DMS53 treated with DMSO at 0.1 percent for 48 hours (cell line): ENCODE results near the gene CRIM1.

Experiments used
- DNase-seq: peaks from one replicate; lab custom pipeline; 2025; ENCODE audit not compliant: unreplicated experiment; lab: John Stamatoyannopoulos, UW

Gene CRIM1

DNA sequence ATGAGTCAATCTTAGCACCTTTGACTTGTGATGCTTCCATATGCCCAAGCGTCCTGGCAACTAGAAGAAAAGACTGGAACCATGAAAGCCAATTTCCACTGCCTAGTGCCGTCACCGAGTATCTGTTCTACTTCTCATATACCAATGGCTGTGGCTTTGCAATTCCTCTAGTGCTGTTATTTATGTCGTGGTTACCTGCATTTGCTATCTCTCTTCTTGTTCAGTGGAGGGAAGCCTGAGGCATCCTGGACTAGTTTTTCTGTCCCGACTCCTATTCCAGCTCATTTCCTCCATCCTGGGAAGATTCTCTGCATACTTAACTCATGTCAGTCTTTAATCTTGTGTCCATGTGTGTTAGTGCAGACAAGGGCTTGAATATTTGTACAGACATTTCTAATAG lies 124.5 kb downstream of the CRIM1 start:
- DNase-seq: no peak

DNA sequence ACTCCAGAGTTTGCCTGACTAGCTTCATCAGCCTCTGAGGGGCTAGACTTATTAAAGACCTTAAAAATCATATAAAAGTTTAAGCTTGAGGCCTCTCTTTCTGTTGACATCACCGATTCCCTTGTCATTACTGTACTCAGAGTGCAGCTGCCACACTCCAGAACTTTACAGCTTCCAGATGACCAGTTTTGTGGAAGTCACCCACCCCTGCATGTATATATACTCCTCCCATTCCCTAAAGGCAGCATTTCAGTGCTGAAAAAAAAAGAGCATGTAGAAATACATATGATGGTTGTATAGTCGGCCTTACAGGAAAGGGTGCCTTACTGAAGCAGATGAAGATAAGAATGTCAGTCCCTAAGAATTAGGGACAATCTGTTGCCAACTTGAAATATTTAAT lies 125.1 kb downstream of the CRIM1 start:
- DNase-seq: no peak

DNA sequence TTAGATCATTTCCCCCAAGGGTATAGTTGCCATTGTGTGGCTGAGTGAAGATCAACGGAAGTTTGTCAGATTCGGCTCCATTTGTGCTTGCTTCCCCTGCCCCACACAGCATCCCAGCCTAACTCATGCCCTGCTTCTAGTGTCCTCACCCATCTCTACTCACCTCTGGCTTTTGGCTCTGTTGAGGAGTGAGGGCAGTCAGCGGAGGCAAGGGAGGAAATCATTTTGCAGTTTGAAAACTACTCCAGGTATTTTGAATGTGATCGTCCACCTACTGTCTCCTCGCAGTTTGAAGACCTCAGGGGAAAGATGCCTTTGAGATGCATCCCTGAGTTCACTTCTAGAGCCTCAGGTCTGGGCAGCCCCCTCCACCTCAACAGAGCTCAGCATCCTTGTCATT lies 126.1 kb downstream of the CRIM1 start:
- DNase-seq: no peak

DNA sequence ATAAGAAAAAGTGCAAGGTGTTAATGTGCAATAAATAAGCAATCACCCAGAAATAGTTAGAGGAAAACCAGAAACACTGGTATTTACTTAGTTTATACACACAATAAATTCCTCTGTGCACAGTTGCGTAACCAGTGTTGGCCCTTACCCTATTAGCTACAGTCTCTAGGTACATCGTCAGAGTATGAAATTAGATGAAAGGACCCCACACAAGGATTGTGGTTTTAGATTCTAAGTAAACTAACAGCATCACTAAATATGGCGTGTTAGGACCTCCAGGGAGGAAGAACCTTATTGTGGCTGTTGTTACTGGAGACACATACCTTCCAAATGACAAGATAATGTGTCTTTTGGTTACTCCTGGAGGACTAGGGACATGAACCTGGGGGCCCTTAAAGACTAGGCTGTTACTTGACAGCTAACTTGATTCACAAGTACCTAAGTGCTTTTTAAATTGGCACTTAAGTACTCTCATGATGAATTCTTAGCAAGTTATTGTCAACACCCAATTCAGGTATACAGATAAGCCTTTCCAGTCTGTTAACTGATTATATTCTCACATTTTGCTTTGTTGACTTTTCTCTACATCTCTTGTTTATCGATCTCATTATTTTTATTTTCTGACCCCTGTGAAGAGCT lies 127.1 kb downstream of the CRIM1 start:
- no peak for DNase-seq

DNA sequence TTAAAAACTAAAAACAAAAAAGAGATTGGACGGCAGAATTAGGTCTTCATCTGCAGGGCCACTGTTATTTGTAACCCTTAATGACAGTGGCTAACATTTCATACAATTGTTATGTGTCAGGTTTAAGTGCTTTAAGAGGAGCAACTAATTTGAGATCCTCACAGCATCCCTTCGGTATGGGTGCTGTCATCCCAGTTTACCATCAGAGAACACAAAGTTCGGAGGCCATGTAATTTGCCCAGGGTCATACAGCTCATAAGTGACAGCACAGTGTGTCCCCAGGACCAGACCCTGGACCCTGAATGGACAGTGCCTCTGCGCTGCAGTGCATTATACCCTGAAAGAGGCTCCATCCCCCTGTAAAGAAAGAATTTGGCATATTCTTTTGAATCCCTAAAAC lies 127.7 kb downstream of the CRIM1 start:
- DNase-seq: no peak

DNA sequence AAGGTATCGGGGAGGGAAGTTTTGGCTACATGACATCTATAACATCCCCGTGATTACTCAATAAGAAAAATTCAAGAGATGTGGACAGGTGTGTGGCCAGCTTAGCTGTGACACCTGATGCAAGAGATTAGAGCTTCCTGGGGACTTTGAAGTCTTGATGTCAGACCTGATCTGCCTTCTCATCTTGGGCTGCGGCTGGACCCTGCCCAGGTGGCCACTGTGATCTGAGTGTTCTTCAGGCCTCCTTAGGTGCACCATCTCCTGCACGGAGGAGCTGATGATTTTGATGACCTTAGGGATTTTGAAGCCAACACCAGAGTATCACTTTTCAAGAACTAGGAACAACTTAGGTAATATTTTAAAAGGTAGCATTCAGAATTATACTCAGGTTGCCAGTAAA lies 128.9 kb downstream of the CRIM1 start:
- DNase-seq: no peak

DNA sequence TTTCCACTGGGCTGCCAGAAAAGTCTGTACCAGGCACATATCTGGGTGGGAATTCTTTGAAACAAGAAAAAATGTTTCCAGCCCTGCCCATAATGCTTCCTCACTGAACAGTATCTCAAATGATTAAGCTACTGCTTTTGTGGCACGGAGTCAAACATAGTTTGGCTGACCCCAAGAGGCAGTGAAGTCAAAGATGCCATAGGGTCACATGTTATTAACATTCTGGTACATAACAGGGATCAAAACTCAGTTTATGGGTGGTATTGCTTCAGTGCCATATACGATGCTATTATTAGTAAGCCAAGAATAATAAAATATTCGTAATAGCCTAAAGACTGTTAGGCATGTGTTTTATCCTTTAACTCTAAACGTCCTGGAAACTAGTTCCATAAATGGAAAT lies 129.9 kb downstream of the CRIM1 start:
- DNase-seq: no peak

DNA sequence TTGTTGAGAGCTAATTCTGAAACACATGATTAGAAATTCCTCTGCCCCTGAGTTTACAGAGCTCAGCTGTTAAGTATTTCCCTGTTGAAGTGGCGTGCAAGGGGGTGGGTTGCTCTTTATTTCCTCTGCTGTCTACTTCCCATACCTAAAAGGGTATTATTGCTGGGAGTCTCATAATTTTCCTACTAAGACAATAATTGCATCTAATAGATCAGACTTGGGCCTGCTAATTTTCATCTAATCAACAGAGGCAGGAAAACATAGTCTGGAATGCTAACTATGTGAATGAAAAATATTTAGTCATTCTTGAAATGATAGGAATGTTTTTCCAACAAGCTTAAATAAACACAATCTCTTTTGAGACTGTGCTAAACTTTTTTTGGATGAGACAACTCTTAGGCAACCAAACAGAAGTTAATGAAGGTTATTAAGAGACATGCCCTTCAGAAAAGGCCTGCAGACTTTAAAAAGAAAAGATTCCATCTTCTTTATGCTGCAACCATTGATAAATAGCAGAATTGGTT lies 131.0 kb downstream of the CRIM1 start:
- DNase-seq: no peak

DNA sequence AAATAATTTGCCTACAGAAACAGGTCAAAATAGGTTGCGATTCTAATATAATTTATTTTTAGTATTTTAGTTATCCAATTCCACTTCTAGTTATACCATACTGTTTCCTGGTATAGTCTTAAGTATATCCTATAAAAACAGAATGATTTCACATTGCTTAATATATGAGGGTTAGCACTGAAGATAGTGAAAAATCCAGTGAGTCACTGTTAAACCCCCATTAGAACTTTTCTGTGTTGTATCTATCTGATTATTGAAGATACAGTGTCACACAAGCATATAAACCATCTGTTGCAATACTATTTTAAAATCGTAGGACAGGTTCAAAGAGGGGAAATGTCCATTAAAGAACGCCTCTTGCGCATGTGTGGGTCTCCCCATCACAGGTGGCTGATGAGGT lies 132.4 kb downstream of the CRIM1 start:
- no peak for DNase-seq

DNA sequence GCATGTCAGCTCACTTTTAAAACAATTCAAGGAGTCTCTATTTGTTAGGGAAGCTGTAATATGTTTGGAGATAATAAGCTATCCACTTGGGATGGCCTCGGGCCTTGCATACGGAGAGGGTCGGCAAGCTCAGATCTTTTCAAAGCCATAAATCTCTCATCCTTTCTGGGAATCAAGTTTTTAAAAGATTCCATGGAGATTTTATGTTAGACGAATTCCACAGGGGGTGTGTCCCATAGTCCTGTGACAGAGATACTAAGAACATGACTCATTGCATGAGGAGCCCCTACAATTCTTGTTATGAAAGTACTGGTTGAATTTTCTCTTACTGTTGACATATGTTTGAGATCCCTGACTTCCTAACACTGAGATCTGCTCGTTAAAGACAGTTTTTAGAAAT lies 133.7 kb downstream of the CRIM1 start:
- DNase-seq: no peak

DNA sequence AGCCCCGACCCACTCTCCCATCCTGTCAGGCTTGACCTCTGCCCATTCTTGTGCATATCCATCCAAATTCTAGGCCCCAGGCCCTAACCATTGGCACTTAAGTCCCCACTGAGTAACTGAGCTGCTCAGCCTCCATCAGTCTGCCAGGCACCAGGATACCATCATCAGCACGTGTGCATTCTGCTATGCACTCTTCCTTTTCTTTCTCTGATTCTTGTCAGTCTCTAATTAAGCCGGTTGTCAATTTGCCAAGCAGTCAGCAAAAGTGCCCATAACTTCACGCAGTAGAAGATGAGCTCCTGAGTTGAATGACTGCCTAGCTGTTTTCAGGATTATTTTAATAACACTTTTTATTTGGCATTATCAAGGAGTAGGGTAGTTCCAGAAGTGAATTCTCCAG lies 135.2 kb downstream of the CRIM1 start:
- DNase-seq: no peak

DNA sequence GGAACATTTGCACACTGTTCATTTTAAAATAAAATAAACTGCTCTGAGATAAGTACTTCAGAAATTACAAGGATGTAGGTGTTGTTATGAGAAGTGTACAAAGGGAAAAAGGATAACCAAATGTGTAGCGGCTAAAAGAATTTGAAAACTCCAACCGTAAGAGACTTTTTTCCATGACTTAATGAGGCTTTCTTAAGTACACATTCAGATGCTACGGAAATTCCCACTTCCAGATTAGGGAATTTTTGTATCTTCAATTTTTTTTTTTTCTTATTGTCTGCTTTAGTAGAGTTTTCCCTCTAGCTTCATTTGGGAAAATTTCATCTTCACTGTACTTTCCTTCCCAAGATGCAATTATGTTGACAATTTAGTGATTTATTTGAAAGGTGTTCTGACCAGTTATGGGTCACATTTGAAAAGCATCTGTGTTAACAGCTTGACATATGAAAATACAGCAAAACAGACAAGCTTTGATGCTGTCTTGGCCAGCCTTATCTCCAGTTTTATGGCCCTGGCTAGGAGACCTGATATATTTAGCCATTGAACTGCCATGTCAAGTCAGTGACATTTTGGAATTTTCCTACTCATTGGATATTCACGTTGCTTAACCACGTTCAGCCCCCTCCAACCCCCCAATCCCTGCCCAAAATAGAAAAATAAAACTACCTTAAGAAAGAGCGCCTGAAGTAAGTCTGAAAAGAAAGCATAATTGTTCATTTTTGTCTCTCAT lies 136.8 kb downstream of the CRIM1 start:
- DNase-seq: no peak

DNA sequence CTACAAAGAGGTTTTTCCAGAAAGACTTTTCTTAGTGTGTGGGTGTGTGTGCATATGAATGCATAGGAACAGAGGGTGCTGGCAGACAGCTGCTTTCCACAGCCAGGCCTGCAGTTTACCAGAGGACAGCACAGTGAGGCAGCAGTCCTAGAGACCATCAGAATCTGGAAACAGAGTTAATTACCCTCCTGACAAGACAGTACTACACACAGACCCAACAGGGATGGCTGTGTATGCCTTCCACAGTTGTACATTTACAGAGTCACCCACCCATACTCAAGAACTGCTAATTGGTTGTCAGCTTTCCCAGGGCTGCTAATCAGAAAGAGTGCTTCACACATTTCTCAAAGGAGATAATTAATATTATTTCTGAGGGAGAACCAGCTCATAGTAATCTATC lies 137.7 kb downstream of the CRIM1 start:
- DNase-seq: no peak

DNA sequence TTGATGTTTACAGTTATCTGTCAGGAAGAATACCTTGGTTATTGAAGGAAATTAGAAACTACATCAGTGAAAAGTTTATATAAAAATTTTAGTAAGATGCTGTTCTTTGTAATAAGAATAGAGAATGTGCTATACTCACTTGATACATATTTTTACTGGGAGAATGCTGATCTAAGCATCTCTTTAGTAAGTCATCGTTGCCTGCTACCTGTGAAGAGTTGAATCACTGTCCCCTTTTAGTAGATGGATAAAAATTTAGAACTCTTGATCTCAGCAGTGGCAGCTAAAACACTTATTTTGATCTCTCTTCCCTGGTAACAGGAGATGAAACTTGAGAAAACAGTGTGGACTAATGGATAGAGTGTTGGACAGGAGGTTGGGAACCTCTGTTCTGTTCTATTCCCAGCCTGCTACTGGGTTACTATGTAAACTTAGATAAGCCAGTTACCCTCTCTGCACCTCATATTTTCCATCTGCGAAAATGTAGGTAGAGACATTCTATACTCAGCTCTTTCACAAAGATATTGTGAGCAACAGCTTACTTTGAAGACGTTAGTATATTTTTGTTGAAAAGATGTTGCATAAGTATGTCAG lies 142.1 kb downstream of the CRIM1 start:
- no peak for DNase-seq

DNA sequence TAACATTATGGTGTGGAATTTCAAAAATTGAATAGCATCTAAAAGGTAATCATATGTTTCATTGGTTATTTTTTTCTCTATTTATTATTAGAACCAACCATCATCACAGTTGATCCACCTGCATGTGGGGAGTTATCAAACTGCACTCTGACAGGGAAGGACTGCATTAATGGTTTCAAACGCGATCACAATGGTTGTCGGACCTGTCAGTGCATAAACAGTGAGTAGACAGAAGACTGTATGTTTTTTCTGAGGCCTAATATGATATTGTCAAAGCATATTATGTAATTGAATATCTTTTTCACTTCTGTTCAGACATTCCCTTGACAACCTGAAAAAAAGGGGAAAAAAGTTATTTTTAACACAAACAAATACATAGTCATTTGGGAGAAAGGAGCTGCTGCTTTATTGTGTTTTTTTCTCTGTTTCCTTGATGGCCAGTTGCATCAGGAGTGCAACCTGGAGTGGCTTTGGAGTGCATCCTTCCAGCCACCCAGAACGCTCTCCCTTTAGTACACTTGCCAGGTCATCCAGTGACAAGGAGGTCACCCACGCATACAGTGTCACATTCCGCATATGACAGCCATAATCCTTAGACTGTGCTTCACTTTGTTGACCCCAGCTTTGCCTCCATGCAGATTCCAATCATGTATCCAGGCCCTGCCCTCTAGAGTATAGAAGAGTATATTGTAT lies 143.7 kb downstream of the CRIM1 start:
- DNase-seq: no peak

DNA sequence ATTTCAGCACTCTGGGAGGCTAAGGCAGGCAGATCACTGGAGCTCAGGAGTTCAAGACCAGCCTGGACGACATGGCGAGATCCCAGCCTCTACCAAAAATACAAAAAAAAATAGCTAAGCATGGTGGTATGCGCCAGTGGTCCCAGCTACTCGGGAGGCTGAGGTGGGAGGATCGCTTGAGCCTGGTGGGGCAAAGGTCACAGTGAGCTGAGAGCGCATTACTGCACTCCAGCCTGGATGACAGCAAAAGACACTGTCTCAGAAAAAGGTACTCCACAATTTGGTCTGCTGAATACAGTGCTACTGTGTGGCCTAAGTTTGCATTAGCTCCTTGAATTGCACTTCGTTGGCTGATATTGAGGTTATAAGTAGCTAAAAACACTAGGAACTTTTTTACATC lies 144.5 kb downstream of the CRIM1 start:
- DNase-seq: no peak

DNA sequence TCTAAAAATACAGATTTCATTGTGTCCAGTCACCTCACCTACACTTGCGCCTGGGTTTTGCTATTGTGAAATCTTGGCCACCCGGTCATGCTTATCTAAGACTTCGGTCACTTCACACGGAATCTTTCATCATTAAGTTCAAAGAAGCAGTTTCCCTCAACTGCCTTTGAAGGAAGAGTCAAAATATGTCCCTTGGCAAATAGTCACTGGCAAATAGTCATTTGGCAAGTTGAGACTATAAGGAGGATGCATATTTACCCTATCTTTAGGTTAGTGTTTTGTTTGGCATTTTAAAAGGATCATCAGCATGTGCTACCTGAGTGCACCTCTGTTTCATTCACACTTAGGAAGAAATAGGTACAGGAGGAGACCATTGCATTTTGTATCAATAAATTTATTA lies 146.5 kb downstream of the CRIM1 start:
- DNase-seq: no peak

DNA sequence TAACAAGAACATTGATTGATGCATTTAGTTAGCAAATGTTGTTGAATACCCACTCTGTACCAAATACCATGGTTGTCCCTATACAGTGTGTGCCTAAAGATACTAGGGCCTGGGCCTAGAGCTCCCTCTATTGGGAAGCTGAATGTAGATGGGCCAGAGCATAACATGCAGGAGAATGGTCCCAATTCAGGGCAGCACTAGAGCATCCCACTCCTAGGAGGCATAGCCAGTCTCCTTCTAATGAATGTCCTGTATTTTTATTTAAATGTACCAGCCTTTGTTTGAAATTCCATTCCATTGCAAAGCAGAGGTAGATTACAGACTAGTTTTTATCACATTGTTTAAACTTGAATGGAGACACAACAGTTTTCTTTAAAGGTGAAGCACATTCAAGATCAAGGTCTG lies 151.8 kb downstream of the CRIM1 start:
- peak; percentile 37 for DNase-seq

DNA sequence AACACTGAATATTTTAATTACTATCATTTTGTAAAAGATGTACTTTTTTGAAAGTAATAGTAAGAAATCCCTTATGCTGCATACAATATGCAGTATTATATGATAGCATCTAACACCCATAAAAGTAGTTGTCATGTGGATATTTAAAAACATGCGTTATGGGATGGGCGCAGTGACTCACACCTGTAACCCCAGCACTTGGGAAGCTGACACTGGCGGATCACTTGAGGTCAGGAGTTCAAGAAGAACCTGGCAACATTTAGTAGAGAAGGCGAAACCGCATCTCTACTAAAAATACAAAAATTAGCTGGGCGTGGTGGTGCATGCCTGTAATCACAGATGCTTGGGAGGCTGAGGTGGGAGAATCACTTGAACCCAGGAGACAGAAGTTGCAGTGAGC lies 153.5 kb downstream of the CRIM1 start:
- no peak for DNase-seq

DNA sequence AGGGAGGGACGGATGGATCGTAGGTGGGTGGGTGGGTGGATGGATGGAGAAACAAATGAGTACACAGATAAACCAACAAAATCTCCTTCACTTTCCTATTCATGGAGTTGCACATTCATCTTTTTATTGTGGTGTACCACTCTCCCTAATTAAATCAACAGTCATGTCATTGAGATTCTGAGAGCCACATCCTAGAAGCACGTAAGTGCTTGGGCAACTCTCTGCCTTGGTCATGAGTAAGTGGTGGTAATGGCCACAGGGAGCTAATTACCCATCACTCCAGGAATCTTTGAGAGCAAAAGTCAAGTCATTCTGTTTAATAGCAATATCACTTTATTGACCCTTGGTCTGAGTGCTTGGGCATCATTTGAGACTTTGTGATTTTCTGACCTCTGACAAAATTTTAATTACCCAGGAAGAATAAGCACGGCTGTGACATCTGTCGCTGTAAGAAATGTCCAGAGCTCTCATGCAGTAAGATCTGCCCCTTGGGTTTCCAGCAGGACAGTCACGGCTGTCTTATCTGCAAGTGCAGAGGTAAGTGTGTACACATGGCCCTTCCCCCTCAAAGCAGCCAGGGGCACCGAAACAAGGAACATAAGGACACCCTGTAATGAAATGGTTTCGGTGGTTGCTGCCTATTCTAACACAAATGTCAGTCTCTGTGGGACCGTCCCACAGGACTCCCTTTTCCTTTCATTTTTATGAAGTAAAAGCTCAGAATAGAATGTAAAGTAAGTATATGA lies 156.5 kb downstream of the CRIM1 start:
- DNase-seq: no peak

DNA sequence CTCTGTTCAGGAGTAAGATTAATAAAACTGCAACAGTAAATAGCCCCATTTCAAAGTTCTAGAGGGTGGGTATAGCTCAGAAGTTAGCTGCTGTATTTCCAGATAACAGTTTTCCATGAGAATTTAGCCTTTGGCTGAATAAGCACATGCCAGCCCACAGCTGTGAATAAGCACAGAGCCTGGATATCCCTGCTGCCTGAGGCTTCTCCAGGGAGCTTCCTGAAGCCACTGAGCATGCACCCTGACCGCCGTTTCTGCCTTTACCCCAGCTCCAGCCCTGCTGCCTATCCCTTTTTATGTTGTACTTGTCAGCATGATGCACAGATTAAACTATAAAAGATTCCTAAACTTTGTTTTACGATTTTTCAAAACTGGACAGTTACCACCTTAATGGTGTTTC lies 157.1 kb downstream of the CRIM1 start:
- no peak for DNase-seq
